Stimulated activated CD4-positive, alpha-beta T cell treated with anti-CD3 and anti-CD28 coated beads, TNF-alpha, amount 100 ng/mL, for 24 hours (primary cell): ENCODE data around the gene SLC38A5.
"Not testable (repeated sequence)": the region's sequence is repeated elsewhere in the genome, so short reads cannot be mapped to it uniquely, and the experiment has no call there.

Source experiments
- DNase-seq, 3 experiments: peaks; one replicate each; pipeline ENCODE4 v3.0.0-alpha.2; 2020; ENCODE audit warnings: low read depth in 3 of 3

SLC38A5 gene

DNA sequence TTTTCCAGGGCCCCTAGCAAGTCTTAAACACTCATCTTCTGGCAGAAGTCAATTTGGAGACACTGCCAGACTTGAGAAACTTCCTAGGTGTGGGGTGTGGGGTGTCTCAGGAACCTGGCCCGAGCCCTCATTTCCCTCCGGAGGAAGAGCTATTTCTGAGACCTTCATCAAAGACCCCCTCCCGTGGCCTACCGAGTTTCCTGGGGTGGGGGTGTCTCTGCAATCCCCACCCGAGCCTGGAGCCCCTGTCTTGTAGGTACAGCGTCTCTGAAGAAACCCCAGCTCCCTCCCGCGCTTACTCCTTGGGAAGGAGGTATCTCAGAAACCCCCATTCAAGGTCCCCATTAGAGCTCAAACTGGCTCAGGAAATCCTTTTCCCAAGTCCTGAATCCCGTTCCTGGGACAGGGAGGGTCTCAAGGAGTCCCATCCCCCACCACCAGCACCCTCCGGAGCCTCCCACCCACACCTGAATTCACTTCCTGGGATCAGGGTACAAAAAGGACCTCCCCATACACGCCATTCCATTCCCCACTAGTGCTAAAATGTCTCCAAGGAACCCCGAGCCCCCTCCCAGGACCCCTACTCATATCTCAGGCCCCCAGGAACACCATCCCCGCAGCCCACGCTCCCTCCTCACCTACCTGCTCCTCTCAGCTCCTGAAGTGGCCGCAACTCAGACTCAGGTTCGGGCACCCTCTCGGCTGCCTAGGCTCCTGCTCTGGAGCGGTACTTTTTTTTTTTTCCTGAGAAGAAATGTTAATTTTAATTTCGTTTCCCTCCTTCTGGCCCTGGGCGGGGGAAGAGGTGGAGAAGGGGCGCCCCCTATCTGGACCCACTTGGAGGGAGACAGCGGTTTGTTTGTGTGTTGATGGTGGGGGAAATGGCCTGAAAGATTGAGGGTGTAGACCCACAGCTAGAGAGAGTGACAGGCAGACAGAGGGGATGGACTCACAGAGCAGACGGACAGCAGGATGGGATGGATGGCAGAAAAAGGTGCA, 1.1 kb downstream of the SLC38A5 start:
- DNase-seq: peak in 2 of 3 experiments; percentile 11 to 55

DNA sequence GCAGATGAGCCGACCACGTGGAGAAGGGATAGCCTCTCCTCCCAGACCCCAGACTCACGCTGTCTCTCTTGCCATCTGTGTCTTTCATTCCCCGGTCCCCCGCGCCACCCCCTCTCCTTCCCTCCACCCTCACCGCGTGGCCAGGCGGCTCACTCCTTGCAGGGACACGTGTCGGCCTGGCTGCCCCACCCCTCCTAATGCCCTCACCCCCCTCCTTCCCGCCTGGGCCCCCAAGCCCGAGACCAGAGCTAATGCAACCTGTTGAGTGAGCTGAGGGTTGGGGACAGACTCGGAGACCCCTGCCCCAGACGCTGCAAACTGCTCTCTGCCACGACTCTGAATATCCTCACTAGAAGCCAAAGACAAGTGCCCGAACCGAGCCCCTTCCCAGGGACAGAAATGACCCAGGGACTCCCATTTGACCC, 1.8 kb downstream of the SLC38A5 start:
- peak; percentile 13 to 56 (median 26) for DNase-seq

GRCh38 chrX:48467281-48467761, 2.7 kb downstream of the SLC38A5 start:
- no peak for DNase-seq

DNA sequence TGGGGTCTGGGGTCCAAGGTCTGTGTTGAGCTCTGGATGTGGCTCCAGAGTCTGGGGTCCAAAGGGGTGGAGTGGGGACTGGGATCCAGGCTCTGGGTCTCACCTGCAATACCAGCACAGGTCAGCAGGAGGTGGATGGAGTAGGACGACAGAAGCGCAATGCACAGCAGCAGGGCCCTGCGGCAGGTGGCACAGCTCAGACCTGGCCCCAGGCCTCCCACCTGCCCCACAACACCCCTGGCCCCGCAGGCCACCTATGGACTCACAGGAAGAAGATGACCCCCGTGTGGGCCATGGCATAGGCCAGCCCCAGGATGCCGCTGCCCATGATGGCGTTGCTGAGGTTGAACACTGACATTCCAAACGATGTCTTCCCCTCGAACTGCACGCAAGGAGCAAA, 3.4 kb downstream of the SLC38A5 start:
- peak in 1 of 3 experiments; percentile 27 for DNase-seq

- DNase-seq: no peak
These were observed 4.6 kb downstream of the SLC38A5 start for GRCh38 chrX:48465336-48465933.

DNA sequence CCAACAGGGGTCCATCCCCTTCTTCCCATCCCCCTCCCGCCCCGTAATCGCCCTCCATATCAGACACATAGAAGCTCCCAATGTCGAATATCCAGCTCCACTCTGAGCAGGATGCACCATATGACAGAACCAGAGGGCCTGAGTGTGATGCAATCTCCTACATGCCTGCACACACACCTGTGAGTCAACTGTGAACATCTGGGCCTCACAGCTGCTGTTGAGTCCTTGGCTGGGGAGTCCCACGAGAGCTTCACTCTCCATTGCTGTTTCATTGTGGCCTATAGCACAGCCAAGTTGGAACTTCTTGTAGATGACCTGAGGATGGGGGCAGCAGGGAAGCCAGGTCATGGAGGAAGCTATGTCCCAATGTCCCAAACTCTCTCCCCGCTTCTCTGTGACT, 8.2 kb downstream of the SLC38A5 start:
- DNase-seq: no peak

- DNase-seq: no peak
These were observed 9.5 kb downstream of the SLC38A5 start for GRCh38 chrX:48460606-48461005.

- no peak for DNase-seq
These were observed 10.0 kb downstream of the SLC38A5 start for GRCh38 chrX:48460031-48460430.

GRCh38 chrX:48459483-48459882, 10.6 kb downstream of the SLC38A5 start:
- no peak for DNase-seq

DNA sequence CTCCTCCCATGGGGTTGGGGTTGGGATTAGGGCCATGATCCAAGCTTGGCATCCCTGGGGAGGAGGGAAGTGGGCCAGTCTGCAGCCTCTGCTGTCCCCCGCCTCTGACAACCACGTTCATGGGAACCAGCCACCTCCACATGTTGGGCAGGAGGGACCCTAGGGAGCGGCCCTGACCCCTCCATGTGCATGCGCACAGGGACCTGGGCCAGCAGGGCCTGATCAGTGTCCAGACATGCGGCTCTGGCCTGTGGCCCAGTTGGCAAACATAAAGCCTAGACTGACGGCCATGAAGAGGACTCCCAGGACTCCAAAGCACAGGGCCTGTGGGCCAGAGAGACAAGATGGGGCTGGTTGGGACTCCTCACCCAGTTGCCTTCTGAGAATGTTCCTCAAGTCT, 11.3 kb downstream of the SLC38A5 start:
- no peak for DNase-seq

DNA sequence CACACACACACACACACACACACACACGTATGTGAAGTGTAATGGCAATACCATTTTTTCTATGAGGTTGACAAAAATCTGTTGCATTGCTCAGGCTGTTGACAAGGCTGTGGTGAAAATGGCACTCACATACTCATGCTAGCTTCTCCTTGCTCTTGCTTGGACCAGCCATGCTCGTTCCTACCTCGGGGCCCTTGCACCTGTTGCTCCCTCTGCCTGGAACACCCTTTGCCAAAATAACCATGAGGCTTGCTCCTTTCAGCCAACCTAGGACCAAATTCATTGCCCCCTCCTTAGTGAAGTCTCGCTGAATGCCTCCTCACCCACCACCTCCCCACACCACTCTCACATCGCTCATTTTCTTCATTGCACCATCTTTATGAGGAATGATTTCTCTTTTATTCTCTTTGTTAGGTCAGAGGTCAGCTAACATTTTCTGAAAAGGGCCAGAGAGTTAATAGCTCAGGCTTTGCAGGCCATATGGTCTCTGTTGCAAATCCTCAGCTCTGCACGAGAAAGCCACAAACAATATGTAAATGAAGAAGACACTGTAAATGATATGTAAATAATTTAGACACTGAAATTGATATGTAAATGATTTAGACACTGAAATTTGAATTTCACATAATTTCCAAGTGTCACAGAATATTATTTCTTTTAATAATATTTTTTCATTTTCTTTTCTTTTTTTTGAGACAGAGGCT, 13.3 kb downstream of the SLC38A5 start:
- no peak for DNase-seq

GRCh38 chrX:48451708-48452107, 18.4 kb downstream of the SLC38A5 start:
- DNase-seq: no peak

DNA sequence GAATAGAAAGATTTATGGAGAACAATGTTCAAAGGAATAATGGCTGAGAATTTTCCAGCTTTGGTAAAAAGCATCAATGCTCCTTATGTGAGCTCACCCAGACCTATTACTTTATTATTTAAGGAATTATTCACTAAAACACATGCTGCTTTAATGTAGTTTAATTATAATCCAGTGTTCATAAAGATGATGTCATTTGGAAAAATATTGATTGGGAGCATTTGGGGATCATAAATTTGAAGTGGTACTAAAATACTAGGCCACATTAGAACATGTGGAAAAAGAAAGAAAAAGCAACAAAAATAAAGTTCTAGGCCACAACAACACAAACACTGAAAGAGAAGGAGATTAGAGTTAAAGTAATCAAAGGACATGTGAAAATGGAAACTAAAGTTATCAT, 20.0 kb downstream of the SLC38A5 start:
- DNase-seq: no peak

DNA sequence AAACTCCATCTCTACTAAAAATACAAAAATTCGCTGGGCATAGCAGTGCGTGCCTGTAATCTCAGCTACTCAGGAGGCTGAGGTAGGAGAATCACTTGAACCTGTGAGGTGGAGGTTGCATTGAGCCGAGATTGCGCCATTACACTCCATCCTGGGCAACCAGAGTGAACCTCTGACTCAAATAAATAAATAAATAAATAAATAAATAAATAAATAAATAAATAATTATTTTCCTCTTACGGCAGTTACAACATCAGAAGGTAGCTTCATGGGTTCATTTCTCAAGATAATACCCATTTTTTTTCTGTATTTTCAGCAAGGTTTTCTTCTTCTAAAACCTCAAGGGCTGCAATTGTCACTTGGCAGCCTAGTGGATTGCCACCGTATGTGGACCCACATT, 22.9 kb downstream of the SLC38A5 start:
- not testable (repeated sequence) for DNase-seq

DNA sequence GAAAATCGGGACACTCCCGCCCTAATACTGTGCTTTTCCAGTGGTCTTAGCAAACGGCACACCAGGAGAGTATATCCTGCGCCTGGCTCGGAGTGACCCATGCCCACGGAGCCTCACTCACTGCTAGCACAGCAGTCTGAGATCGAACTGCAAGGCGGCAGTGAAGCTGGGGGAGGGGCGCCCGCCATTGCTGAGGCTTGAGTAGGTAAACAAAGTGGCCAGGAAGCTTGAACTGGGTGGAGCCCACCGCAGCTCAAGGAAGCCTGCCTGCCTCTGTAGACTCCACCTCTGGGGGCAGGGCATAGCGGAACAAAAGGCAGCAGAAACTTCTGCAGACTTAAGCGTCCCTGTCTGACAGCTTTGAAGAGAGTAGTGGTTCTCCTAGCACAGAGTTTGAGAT, 36.3 kb downstream of the SLC38A5 start:
- DNase-seq: not testable (repeated sequence)

DNA sequence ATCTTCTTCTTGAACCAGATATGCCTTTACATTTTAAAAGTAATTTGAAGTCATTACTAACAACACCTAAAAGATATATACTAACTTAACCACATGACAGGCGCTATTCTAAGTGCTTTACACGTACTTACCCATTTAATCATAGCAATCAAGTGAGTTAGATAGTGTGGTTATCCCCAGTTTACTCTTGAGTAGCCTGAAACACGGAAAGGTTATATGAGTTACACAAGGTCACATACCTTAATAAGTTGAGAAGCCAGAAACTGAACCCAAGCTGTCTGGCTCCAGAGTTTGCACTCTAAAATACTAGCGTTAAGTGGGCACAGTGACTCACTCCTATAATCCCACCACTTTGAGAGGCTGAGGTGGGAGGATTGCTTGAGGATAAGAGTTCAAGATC, 39.9 kb downstream of the SLC38A5 start:
- DNase-seq: not testable (repeated sequence)

DNA sequence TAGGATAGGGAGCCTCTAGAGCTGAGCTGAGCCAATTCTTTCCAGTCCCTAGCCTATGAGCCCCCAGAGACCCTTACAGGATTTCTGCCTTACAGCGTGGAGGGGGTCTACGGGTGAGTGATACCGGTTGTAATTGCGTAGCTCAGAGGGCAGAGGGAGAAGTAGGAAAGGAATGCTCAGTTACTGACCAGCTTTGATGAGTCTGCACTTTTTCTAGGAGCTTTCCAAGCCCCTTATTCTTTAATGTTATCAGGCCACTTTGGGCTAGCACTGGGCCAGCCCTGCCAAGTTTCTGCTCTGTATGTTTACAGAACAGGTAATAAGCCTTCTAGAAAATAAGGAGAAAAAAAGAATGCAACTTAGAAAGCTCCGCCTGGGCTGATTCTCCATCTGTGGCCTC, 40.5 kb downstream of the SLC38A5 start:
- not testable (repeated sequence) for DNase-seq

DNA sequence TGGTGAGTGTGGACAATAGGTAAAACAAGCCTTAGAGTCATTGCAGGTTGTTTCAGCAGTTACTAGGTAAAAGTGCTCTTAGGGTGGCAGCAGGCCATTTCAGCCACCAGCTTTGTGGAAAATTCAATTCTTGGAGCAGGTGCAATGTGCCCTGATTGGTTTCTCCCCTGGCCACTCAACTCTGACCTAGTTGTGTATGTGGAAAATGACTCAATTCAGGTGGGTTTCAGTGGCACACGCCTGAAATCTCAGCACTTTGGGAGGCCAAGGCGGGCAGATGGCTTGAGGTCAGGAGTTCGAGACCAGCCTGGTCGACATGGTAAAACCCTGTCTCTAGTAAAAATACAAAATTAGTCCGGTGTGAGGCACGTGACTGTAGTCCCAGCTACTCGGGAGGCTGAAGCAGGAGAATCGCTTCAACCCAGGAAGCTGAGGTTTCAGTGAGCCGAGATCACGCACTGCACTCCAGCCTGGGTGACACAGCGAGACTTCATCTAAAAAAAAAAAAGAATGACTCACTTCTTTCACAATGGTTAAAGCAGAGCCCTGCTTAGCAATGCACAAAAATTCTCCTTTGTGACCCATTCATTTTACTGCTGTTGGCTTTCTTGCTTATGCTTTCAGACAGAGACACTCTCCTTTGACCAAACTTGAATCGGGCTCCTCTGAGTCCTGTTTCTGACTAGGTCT, 42.9 kb downstream of the SLC38A5 start:
- DNase-seq: not testable (repeated sequence)

DNA sequence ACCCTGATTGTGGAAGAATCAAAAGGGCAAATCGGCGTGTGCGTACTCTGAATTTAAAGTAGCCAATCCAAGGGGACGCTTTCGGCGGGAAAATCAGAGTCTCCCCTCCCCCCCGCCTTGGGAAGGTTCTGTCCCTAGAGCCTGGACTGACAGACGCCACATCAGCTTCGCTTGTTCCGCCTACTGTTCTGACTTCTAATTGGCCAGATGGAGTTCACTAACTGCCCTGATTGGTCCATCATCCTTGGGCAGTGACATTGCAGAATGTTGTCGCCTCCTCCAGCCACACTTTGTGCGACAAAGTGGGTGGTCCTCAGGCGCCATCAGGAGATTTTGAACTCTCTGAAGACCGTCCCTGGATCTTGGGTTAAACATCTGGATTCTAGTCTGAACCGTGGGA, 58.2 kb downstream of the SLC38A5 start, which contains the start of gene SSX4B:
TSS of gene SSX4B (minus strand) at position 101 of the 400 bp plus-strand sequence. CDS start 588 bp downstream, outside the sequence.
- not testable (repeated sequence) for DNase-seq
